ENCODE results near the gene TP53I11.

TP53I11 gene

DNA sequence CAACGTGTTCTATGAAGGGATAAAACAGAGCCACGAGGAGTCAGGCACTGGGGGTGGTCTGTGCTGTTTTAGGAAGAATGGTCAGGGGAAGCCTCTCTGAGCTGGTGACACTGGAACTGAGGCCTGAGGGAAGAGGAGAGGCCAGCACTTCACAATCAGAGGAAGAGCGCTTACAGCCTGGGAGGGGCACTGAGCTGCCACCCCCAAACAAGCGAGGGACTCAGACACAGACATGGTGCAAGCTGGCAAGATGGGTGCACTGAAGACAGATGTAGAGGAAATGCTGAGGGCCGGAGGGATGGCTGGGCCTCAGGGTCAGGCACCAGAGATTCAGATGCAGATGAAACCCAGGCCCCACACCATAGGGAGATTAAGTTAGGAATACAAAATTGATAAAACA lies 40.0 kb upstream of the TP53I11 start:
- Histone ChIP-seq H3K79me1 (replicated peaks; ENCODE audit: low read length, poor library complexity, severe bottlenecking) (no peaks in the 10 kb centered on the region), H2BK5ac (ENCODE audit: low read depth, low read length, poor library complexity, severe bottlenecking) (no peak overlapping the region), H3K14ac (ENCODE audit: low read length in 2 of 2) (no peak overlapping the region), H3K23ac (ENCODE audit: low read length in 2 of 2) (peak overlapping the region in 1 of 2 experiments; percentile 17), H2BK12ac (ENCODE audit: low read length in 2 of 2) (no peak overlapping the region), H3K4ac (ENCODE audit: low read depth in 1 of 2, low read length in 2 of 2) (no peak overlapping the region), H3K4me3 (ENCODE audit: insufficient read depth in 1 of 2, low read depth in 1 of 2, low read length in 2 of 2) (no peak overlapping the region), H3K36me3 (ENCODE audit: control insufficient read depth in 1 of 2, insufficient read depth in 2 of 2, low read depth in 1 of 2, low read length in 2 of 2) (no peaks in the 10 kb centered on the region), H2AK5ac (ENCODE audit: low read length, severe bottlenecking) (no peak overlapping the region), H4K91ac (ENCODE audit: low read length) (no peak overlapping the region), H3K18ac (ENCODE audit: low read depth in 1 of 2, low read length in 2 of 2) (peak overlapping the region in 1 of 2 experiments; percentile 8), H4K8ac (ENCODE audit: low read length) (no peak overlapping the region), H3K4me1 (ENCODE audit: control insufficient read depth, insufficient read depth, low read depth, low read length) (no peaks in the 10 kb centered on the region), H2AFZ (ENCODE audit: low read depth, low read length) (no peak overlapping the region), H3K27ac (ENCODE audit: low read length, poor library complexity, severe bottlenecking) (no peak overlapping the region), H3K4me2 (ENCODE audit: low read length, poor library complexity, severe bottlenecking) (no peak overlapping the region), H2BK120ac (ENCODE audit: low read depth, low read length) (no peak overlapping the region), H2BK15ac (ENCODE audit: low read depth, poor library complexity, severe bottlenecking) (no peak overlapping the region), H3K9ac (ENCODE audit: low read length) (no peak overlapping the region), H3K27me3 (ENCODE audit: control insufficient read depth in 1 of 2, insufficient read depth in 1 of 2, low read length in 2 of 2) (peaks cover 40 to 68% of the 10 kb centered on the region in 2 experiments), H3K9me3 (ENCODE audit: control insufficient read depth, low read length) (no peaks in the 10 kb centered on the region)
- DNase-seq: no peak
- 77% methylated on average over 5 of the region's 5 CpGs for WGBS

DNA sequence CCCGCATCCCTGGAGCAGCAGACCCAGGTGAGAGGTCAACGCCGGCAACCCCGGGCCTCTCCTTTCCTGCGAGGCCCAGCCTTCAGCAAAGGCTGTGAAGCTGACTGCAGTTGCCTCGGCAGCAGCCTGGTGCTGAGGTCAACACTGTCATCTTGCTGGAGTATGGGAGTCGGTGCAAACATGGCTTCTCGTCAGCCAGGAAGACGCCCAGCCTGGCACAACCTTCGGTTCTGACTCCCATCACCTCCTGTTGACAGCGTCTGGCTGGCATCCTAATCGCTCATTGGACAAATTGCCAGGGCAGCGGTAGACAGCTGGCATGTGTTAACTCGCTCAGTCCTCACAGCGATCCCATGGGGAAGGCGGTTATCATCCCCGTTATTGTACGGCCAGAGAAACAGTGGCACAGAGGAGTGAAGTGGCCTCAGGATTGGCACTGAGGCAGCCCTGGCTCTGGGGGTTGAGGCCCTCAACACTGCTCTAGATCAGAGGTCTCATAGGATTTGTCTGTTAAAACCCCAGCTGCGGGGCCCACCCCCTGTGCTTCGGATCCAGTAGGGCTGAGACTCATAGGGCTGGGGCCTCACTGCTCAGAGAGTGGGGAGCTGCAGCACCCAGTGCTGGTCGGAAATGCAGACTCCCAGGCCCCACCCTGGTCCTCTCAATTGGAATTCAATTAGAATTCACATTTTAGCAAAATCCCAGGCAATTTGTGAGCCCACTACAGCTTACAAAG lies 39.3 kb upstream of the TP53I11 start:
- no peak overlapping the region for H2BK12ac ChIP-seq (ENCODE audit: low read length in 2 of 2)
- no peak overlapping the region for H3K18ac ChIP-seq (ENCODE audit: low read depth in 1 of 2, low read length in 2 of 2)
- no peak overlapping the region for H3K23ac ChIP-seq (ENCODE audit: low read length in 2 of 2)
- H2BK15ac ChIP-seq (ENCODE audit: low read depth, poor library complexity, severe bottlenecking): no peak overlapping the region
- H2BK5ac ChIP-seq (ENCODE audit: low read depth, low read length, poor library complexity, severe bottlenecking): no peak overlapping the region
- no peak overlapping the region for H3K27ac ChIP-seq (ENCODE audit: low read length, poor library complexity, severe bottlenecking)
- H3K27me3 ChIP-seq (ENCODE audit: control insufficient read depth in 1 of 2, insufficient read depth in 1 of 2, low read length in 2 of 2): peaks cover 45 to 71% of the 10 kb centered on the region in 2 experiments
- no peaks in the 10 kb centered on the region for H3K4me1 ChIP-seq (ENCODE audit: control insufficient read depth, insufficient read depth, low read depth, low read length)
- H4K8ac ChIP-seq (ENCODE audit: low read length): no peak overlapping the region
- DNase-seq: no peak
- 93% methylated on average over 21 of the region's 21 CpGs for WGBS
- no peak overlapping the region for H2AK5ac ChIP-seq (ENCODE audit: low read length, severe bottlenecking)
- H3K4me2 ChIP-seq (ENCODE audit: low read length, poor library complexity, severe bottlenecking): no peak overlapping the region
- no peak overlapping the region for H3K4me3 ChIP-seq (ENCODE audit: insufficient read depth in 1 of 2, low read depth in 1 of 2, low read length in 2 of 2)
- H2AFZ ChIP-seq (ENCODE audit: low read depth, low read length): no peak overlapping the region
- no peak overlapping the region for H2BK120ac ChIP-seq (ENCODE audit: low read depth, low read length)
- no peaks in the 10 kb centered on the region for H3K9me3 ChIP-seq (ENCODE audit: control insufficient read depth, low read length)
- H3K36me3 ChIP-seq (ENCODE audit: control insufficient read depth in 1 of 2, insufficient read depth in 2 of 2, low read depth in 1 of 2, low read length in 2 of 2): no peaks in the 10 kb centered on the region
- no peak overlapping the region for H4K91ac ChIP-seq (ENCODE audit: low read length)
- no peak overlapping the region for H3K9ac ChIP-seq (ENCODE audit: low read length)
- H3K4ac ChIP-seq (ENCODE audit: low read depth in 1 of 2, low read length in 2 of 2): no peak overlapping the region
- no peak overlapping the region for H3K14ac ChIP-seq (ENCODE audit: low read length in 2 of 2)
- no peaks in the 10 kb centered on the region for H3K79me1 ChIP-seq (replicated peaks; ENCODE audit: low read length, poor library complexity, severe bottlenecking)

DNA sequence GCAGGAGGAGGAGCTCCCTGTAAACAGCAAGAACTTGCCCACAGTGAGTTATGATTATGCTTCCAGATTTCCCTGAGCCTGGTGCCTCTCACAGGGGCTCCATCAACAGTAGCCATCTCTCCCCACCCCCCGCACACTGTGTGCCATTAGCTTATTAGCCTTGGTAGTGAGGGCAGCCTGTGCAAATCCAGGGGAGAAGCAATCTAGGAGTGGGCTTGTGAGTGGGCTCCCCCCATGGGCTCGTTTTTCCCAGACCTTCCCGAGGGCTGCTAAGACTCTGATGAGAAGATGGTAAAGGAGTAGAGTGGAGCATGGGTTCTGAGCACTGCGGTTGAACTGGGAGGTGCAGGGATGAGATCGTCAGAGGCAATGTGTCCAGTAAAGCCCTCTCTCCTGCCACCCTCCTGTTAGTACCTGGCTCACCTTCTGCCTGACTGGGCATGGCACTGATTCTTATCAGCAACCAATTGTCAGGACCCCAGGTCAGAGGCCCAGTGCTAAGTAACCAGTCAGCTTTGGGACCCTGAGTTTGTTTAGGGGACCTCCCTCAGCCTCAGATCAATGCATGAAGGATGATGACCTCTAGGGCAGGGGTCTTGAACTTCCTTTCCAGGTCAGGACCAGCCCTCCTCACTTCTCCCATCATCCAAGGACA lies 38.4 kb upstream of the TP53I11 start:
- H3K4me1 ChIP-seq (ENCODE audit: control insufficient read depth, insufficient read depth, low read depth, low read length): no peaks in the 10 kb centered on the region
- no peak overlapping the region for H3K4me3 ChIP-seq (ENCODE audit: insufficient read depth in 1 of 2, low read depth in 1 of 2, low read length in 2 of 2)
- H3K36me3 ChIP-seq (ENCODE audit: control insufficient read depth in 1 of 2, insufficient read depth in 2 of 2, low read depth in 1 of 2, low read length in 2 of 2): no peaks in the 10 kb centered on the region
- H3K9ac ChIP-seq (ENCODE audit: low read length): no peak overlapping the region
- no peak overlapping the region for H3K4me2 ChIP-seq (ENCODE audit: low read length, poor library complexity, severe bottlenecking)
- WGBS: 82% methylated on average over 5 of the region's 5 CpGs
- H3K23ac ChIP-seq (ENCODE audit: low read length in 2 of 2): no peak overlapping the region
- H2BK15ac ChIP-seq (ENCODE audit: low read depth, poor library complexity, severe bottlenecking): no peak overlapping the region
- no peak overlapping the region for H4K91ac ChIP-seq (ENCODE audit: low read length)
- no peak overlapping the region for H3K4ac ChIP-seq (ENCODE audit: low read depth in 1 of 2, low read length in 2 of 2)
- H3K27ac ChIP-seq (ENCODE audit: low read length, poor library complexity, severe bottlenecking): no peak overlapping the region
- no peaks in the 10 kb centered on the region for H3K9me3 ChIP-seq (ENCODE audit: control insufficient read depth, low read length)
- DNase-seq: no peak
- no peak overlapping the region for H2AFZ ChIP-seq (ENCODE audit: low read depth, low read length)
- no peak overlapping the region for H3K14ac ChIP-seq (ENCODE audit: low read length in 2 of 2)
- no peak overlapping the region for H2BK12ac ChIP-seq (ENCODE audit: low read length in 2 of 2)
- H2BK120ac ChIP-seq (ENCODE audit: low read depth, low read length): no peak overlapping the region
- peaks cover 42 to 69% of the 10 kb centered on the region in 2 experiments for H3K27me3 ChIP-seq (ENCODE audit: control insufficient read depth in 1 of 2, insufficient read depth in 1 of 2, low read length in 2 of 2)
- no peak overlapping the region for H2BK5ac ChIP-seq (ENCODE audit: low read depth, low read length, poor library complexity, severe bottlenecking)
- no peak overlapping the region for H2AK5ac ChIP-seq (ENCODE audit: low read length, severe bottlenecking)
- H4K8ac ChIP-seq (ENCODE audit: low read length): no peak overlapping the region
- H3K18ac ChIP-seq (ENCODE audit: low read depth in 1 of 2, low read length in 2 of 2): no peak overlapping the region
- no peaks in the 10 kb centered on the region for H3K79me1 ChIP-seq (replicated peaks; ENCODE audit: low read length, poor library complexity, severe bottlenecking)

DNA sequence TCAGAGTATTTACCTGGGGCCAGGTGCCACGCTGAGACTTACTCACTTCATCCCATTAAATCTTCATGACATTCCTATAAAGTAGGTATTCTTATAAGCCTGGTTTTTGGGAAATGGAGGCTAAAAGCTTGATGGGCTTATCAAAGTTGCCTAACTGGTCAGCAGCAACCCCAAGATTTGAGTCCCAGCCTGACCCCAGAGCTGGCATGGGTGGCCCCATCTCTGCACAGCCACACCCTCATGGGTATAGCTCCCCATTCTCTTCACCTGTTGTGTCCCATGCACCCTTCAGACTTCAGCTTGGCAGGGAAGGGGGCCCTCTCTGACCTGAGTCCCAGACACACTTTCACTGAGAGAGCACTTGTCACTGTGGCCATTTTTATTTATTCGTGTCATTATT lies 37.4 kb upstream of the TP53I11 start:
- no peak overlapping the region for H3K4me2 ChIP-seq (ENCODE audit: low read length, poor library complexity, severe bottlenecking)
- H2BK15ac ChIP-seq (ENCODE audit: low read depth, poor library complexity, severe bottlenecking): no peak overlapping the region
- H3K27me3 ChIP-seq (ENCODE audit: control insufficient read depth in 1 of 2, insufficient read depth in 1 of 2, low read length in 2 of 2): peaks cover 44 to 67% of the 10 kb centered on the region in 2 experiments
- H3K18ac ChIP-seq (ENCODE audit: low read depth in 1 of 2, low read length in 2 of 2): no peak overlapping the region
- H3K9me3 ChIP-seq (ENCODE audit: control insufficient read depth, low read length): no peaks in the 10 kb centered on the region
- H3K36me3 ChIP-seq (ENCODE audit: control insufficient read depth in 1 of 2, insufficient read depth in 2 of 2, low read depth in 1 of 2, low read length in 2 of 2): no peaks in the 10 kb centered on the region
- H3K4me3 ChIP-seq (ENCODE audit: insufficient read depth in 1 of 2, low read depth in 1 of 2, low read length in 2 of 2): no peak overlapping the region
- 91% methylated on average over 1 of the region's 2 CpGs for WGBS
- H2BK12ac ChIP-seq (ENCODE audit: low read length in 2 of 2): no peak overlapping the region
- no peak overlapping the region for H3K14ac ChIP-seq (ENCODE audit: low read length in 2 of 2)
- H4K8ac ChIP-seq (ENCODE audit: low read length): no peak overlapping the region
- H2BK5ac ChIP-seq (ENCODE audit: low read depth, low read length, poor library complexity, severe bottlenecking): no peak overlapping the region
- no peak overlapping the region for H3K4ac ChIP-seq (ENCODE audit: low read depth in 1 of 2, low read length in 2 of 2)
- H3K27ac ChIP-seq (ENCODE audit: low read length, poor library complexity, severe bottlenecking): no peak overlapping the region
- no peak overlapping the region for H2BK120ac ChIP-seq (ENCODE audit: low read depth, low read length)
- no peak for DNase-seq
- no peak overlapping the region for H2AFZ ChIP-seq (ENCODE audit: low read depth, low read length)
- no peaks in the 10 kb centered on the region for H3K79me1 ChIP-seq (replicated peaks; ENCODE audit: low read length, poor library complexity, severe bottlenecking)
- no peak overlapping the region for H2AK5ac ChIP-seq (ENCODE audit: low read length, severe bottlenecking)
- no peak overlapping the region for H3K23ac ChIP-seq (ENCODE audit: low read length in 2 of 2)
- no peak overlapping the region for H4K91ac ChIP-seq (ENCODE audit: low read length)
- H3K9ac ChIP-seq (ENCODE audit: low read length): no peak overlapping the region
- H3K4me1 ChIP-seq (ENCODE audit: control insufficient read depth, insufficient read depth, low read depth, low read length): no peaks in the 10 kb centered on the region
